Panc1 (cell line): ENCODE measurements around the gene CDHR5.

Experiments used
- POLR2AphosphoS5 ChIP-seq: IDR thresholded peaks from 2 replicates; pipeline ENCODE4 v1.6.1; 2012; ENCODE audit warnings: mild to moderate bottlenecking, low read depth, low read length, moderate library complexity
- TF ChIP-seq, protein P1 (sequence below): fragments of 450-650 bp; IDR thresholded peaks from 2 replicates; pipeline ENCODE4 v1.5.1; 2017; ENCODE audit warnings: mild to moderate bottlenecking

DNA sequence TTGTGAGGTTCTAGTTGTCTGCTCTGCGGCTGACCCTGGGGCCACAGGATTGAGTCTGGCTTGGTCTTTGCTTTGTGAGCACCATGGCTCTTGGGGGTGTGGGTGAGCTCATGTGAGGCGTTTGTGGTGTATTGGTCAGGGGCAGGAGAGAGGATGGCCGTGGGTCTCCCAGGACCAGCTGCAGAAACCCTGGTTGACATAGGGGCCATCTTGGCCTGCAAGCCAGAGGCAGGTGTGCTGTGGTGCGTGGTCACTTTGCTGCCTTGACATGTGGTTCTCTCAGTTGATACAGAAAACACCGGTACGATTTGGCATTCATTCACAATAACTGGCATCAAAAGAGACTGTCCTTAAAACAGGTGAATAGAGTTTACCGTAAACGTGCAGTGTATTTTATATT, 37.2 kb downstream of the CDHR5 start:
- TF ChIP-seq, protein P1, sequence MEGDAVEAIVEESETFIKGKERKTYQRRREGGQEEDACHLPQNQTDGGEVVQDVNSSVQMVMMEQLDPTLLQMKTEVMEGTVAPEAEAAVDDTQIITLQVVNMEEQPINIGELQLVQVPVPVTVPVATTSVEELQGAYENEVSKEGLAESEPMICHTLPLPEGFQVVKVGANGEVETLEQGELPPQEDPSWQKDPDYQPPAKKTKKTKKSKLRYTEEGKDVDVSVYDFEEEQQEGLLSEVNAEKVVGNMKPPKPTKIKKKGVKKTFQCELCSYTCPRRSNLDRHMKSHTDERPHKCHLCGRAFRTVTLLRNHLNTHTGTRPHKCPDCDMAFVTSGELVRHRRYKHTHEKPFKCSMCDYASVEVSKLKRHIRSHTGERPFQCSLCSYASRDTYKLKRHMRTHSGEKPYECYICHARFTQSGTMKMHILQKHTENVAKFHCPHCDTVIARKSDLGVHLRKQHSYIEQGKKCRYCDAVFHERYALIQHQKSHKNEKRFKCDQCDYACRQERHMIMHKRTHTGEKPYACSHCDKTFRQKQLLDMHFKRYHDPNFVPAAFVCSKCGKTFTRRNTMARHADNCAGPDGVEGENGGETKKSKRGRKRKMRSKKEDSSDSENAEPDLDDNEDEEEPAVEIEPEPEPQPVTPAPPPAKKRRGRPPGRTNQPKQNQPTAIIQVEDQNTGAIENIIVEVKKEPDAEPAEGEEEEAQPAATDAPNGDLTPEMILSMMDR = no peak
- no peak for TF ChIP-seq POLR2AphosphoS5
